K562 (cell line): ENCODE data around the gene SPOCD1. TPM values are rescaled to one million over a fixed set of nuclear protein-coding genes. Genes with fewer than 3 reads are reported as not detected.

ENCODE experiments used
- C11orf30 ChIP-seq: fragments of 450-650 bp; IDR thresholded peaks from 2 replicates; pipeline ENCODE4 v1.6.1; 2016; ENCODE audit warnings: low read depth, mild to moderate bottlenecking
- CUX1 ChIP-seq: fragments of 200-800 bp; sonication (Bioruptor generic); IDR thresholded peaks from 2 replicates; pipeline ENCODE4 v1.6.1; 2016; ENCODE audit warnings: missing genetic modification characterization, missing compliant biosample characterization
- ETV5 ChIP-seq: sonication (generic); formaldehyde crosslinking; IDR thresholded peaks from 2 replicates; pipeline ENCODE4 v1.4.0; 2020; ENCODE audit warnings: low read depth, mild to moderate bottlenecking, missing genetic modification reagents
- KDM2B ChIP-seq: fragments of 250-450 bp; sonication (Bioruptor Pico); IDR thresholded peaks from 2 replicates; pipeline ENCODE4 v1.8.0; 2021; ENCODE audit warnings: mild to moderate bottlenecking, moderate library complexity
- MEIS2 ChIP-seq: fragments of 450-650 bp; IDR thresholded peaks from 2 replicates; pipeline ENCODE4 v1.6.1; 2014; ENCODE audit warnings: mild to moderate bottlenecking; ENCODE audit not compliant: partially characterized antibody
- MXD1 ChIP-seq: fragments of 250-450 bp; sonication (Bioruptor Pico); IDR thresholded peaks from 2 replicates; pipeline ENCODE4 v1.8.0; 2021; ENCODE audit warnings: borderline replicate concordance, mild to moderate bottlenecking, moderate library complexity; ENCODE audit not compliant: poor library complexity, severe bottlenecking
- OTX1 ChIP-seq: fragments of 450-650 bp; formaldehyde crosslinking; IDR thresholded peaks from 2 replicates; pipeline ENCODE4 v1.4.0; 2022; ENCODE audit warnings: mild to moderate bottlenecking
- POLR2G ChIP-seq: fragments of 200-400 bp; formaldehyde crosslinking; IDR thresholded peaks from 2 replicates; pipeline ENCODE4 v1.6.1; 2017; ENCODE audit warnings: low read depth, mild to moderate bottlenecking, antibody characterized with exemption, low read length, moderate library complexity
- PURB ChIP-seq: sonication (generic); formaldehyde crosslinking; IDR thresholded peaks from 2 replicates; pipeline ENCODE4 v1.9.0; 2021; ENCODE audit warnings: low read depth, mild to moderate bottlenecking, missing genetic modification reagents
- RAD51 ChIP-seq: fragments of 450-650 bp; IDR thresholded peaks from 2 replicates; pipeline ENCODE4 v1.7.1; 2016; ENCODE audit warnings: low read depth, mild to moderate bottlenecking, borderline replicate concordance
- RHOXF2B ChIP-seq: fragments of 250-450 bp; sonication (Bioruptor Pico); conservative IDR thresholded peaks from 2 replicates; pipeline ENCODE4 v1.5.1; 2021
- RNF2 ChIP-seq: sonication (generic); IDR thresholded peaks from 2 replicates; pipeline ENCODE4 v1.6.1; 2016
- SAFB2 ChIP-seq: fragments of 200-400 bp; formaldehyde crosslinking; IDR thresholded peaks from 2 replicates; pipeline ENCODE4 v1.6.1; 2018; ENCODE audit warnings: borderline replicate concordance, low read length, low read depth, moderate library complexity; ENCODE audit not compliant: severe bottlenecking
- SMAD4 ChIP-seq: fragments of 250-450 bp; sonication (Bioruptor Pico); conservative IDR thresholded peaks from 2 replicates; pipeline ENCODE4 v1.8.0; 2021; ENCODE audit warnings: inconsistent platforms, mild to moderate bottlenecking, moderate library complexity
- SREBF1 ChIP-seq: fragments of 150-350 bp; IDR thresholded peaks from 2 replicates; pipeline ENCODE4 v1.6.1; 2014; ENCODE audit warnings: antibody characterized with exemption, low read depth, low read length, borderline replicate concordance
- TAL1 ChIP-seq: fragments of 450-650 bp; IDR thresholded peaks from 2 replicates; pipeline ENCODE4 v1.6.1; 2016; ENCODE audit warnings: mild to moderate bottlenecking
- TCF3 ChIP-seq: sonication (generic); formaldehyde crosslinking; IDR thresholded peaks from 2 replicates; pipeline ENCODE4 v1.4.0; 2020; ENCODE audit warnings: mild to moderate bottlenecking, missing genetic modification reagents
- TSC22D4 ChIP-seq: fragments of 450-650 bp; IDR thresholded peaks from 2 replicates; pipeline ENCODE4 v1.6.1; 2016; ENCODE audit warnings: missing genetic modification characterization, missing biosample characterization, control low read depth
- ZBTB17 ChIP-seq: fragments of 450-650 bp; formaldehyde crosslinking; IDR thresholded peaks from 2 replicates; pipeline ENCODE4 v1.4.0; 2020; ENCODE audit warnings: mild to moderate bottlenecking
- ZNF12 ChIP-seq: sonication (generic); formaldehyde crosslinking; IDR thresholded peaks from 2 replicates; pipeline ENCODE4 v1.4.0; 2020; ENCODE audit warnings: mild to moderate bottlenecking, missing genetic modification reagents
- ZNF121 ChIP-seq: sonication (generic); formaldehyde crosslinking; conservative IDR thresholded peaks from 2 replicates; pipeline ENCODE4 v1.8.0; 2022; ENCODE audit warnings: missing genetic modification reagents
- ZNF175 ChIP-seq: fragments of 200-800 bp; sonication (Bioruptor generic); IDR thresholded peaks from 2 replicates; pipeline ENCODE4 v1.6.1; 2016; ENCODE audit warnings: low read depth, mild to moderate bottlenecking, missing genetic modification characterization, missing compliant biosample characterization
- ZNF232 ChIP-seq: sonication (generic); formaldehyde crosslinking; IDR thresholded peaks from 2 replicates; pipeline ENCODE4 v1.8.0; 2022; ENCODE audit warnings: mild to moderate bottlenecking, missing genetic modification reagents
- polyA plus RNA-seq, 8 experiments: library from polyadenylated mRNA; depleted of rRNA in 4 of 8; stranded (reverse) in 5 of 8; unstranded in 3 of 8; fragments of >200 nt; fragmentation: Nextera tagmentation in 2 of 8; fragmentation: Illumina TruSeq in 1 of 8; extraction: Ambion mirVana in 2 of 8; extraction: Trizol in 1 of 8; gene quantifications; 2 replicates each; pipeline versions ENCODE4 v1.2.1 to v1.2.3, GENCODE V29; 2011 to 2014; ENCODE audit warnings: inconsistent platforms in 1 of 8, missing spikeins in 1 of 8
- total RNA-seq, 7 experiments: library from RNA; depleted of rRNA in 6 of 7; stranded (reverse); fragments of >200 nt in 6 of 7; fragmentation: Illumina TruSeq in 2 of 7; extraction: Trizol in 2 of 7; gene quantifications; 2 replicates each; pipeline versions ENCODE4 v1.2.1 to v1.2.3, GENCODE V29; 2011 to 2021; ENCODE audit warnings: low replicate concordance in 1 of 7

Gene SPOCD1
- total and polyA plus RNA-seq, 9 of the 15 experiments (the other 6 are each of a cell fraction or from before 2014, with no cell fraction given): 0.03 to 0.71 (median 0.26) TPM; not detected in 1

GRCh38 chr1:31789259-31790065 lies 26.4 kb downstream of the SPOCD1 start (continued):
- TF ChIP-seq SAFB2 (no peak), MEIS2 (no peak), TCF3 (CRISPR knock-in tag) (no peak), ZBTB17 (CRISPR knock-in tag) (no peak), RAD51 (no peak), MXD1 (CRISPR knock-in tag) (no peak), ETV5 (CRISPR knock-in tag) (no peak; the same call in 1 of the 2 replicates), TSC22D4 (tag) (no peak), SMAD4 (CRISPR knock-in tag) (no peak), POLR2G (no peak), CUX1 (CRISPR knock-in tag) (no peak), RNF2 (no peak), ZNF12 (CRISPR knock-in tag) (no peak), PURB (no peak), TAL1 (no peak), ZNF232 (CRISPR knock-in tag) (no peak; the same call in 1 of the 2 replicates), C11orf30 (no peak), SREBF1 (no peak), ZNF121 (CRISPR knock-in tag) (no peak), KDM2B (no peak), RHOXF2B (CRISPR knock-in tag) (no peak), ZNF175 (CRISPR knock-in tag) (no peak), OTX1 (CRISPR knock-in tag) (no peak)
